A673 (cell line): ENCODE results near the gene KRTCAP3.

Experiments used
- EZH2 ChIP-seq: fragments of 200-600 bp; sonication (generic); IDR thresholded peaks from 2 replicates; pipeline ENCODE4 v1.6.1; 2017; ENCODE audit warnings: borderline replicate concordance, low read depth, mild to moderate bottlenecking, mixed read lengths, antibody characterized with exemption, low read length; ENCODE audit not compliant: poor library complexity, severe bottlenecking
- TF ChIP-seq, protein P1 (sequence below): fragments of 300-800, 200-600 bp; sonication (generic); conservative IDR thresholded peaks from 2 replicates; pipeline ENCODE4 v1.5.1; 2017; ENCODE audit warnings: low read depth, mild to moderate bottlenecking, antibody characterized with exemption, low read length, moderate library complexity, mixed read lengths

DNA sequence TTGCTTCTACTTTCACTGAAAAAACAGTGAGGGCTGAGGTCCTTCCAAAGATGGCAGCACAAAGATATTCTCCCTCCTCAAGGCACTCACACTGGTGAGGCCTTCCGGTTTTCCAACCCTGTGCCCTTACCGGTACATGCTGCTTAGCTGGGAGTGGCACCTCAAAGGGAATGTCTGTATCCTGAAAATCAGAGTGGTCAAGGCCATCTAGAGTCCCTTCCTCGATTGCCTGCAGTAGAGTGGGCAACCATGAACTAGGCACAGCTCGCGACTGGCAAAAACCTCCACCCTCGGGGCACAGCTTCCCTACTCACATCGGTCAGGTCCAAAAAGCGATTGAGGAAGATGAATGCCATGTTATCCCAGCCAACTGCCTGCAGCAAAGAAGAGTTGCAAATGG lies 3.4 kb downstream of the KRTCAP3 start:
- TF ChIP-seq, protein P1, sequence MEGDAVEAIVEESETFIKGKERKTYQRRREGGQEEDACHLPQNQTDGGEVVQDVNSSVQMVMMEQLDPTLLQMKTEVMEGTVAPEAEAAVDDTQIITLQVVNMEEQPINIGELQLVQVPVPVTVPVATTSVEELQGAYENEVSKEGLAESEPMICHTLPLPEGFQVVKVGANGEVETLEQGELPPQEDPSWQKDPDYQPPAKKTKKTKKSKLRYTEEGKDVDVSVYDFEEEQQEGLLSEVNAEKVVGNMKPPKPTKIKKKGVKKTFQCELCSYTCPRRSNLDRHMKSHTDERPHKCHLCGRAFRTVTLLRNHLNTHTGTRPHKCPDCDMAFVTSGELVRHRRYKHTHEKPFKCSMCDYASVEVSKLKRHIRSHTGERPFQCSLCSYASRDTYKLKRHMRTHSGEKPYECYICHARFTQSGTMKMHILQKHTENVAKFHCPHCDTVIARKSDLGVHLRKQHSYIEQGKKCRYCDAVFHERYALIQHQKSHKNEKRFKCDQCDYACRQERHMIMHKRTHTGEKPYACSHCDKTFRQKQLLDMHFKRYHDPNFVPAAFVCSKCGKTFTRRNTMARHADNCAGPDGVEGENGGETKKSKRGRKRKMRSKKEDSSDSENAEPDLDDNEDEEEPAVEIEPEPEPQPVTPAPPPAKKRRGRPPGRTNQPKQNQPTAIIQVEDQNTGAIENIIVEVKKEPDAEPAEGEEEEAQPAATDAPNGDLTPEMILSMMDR = no peak
- no peak for TF ChIP-seq EZH2
